IMR-90 (cell line): ENCODE measurements around the gene PHC2. TPM values are rescaled to one million over a fixed set of nuclear protein-coding genes. Genes with fewer than 3 reads are reported as not detected.

Experiments
- ATAC-seq: fragments of 200-7000 bp; cut with Tn5 transposase; 2 replicates; pipeline ENCODE4 v1.9.1; 2020; ENCODE audit warnings: low read depth, mild to moderate bottlenecking, moderate library complexity
- BruUV-seq: library from RNA; stranded (reverse); fragments of 400-500 nt; replicated peaks from 2 replicates; lab custom pipeline; 2021; lab: Mats Ljungman, UMichigan
- CTCF ChIA-PET: fragments of 300-600 bp; formaldehyde crosslinking; extraction: SDS; loops from one replicate; lab custom pipeline; 2021; ENCODE audit warnings: antibody characterized with exemption; lab: Yijun Ruan, JAX
- POLR2A ChIA-PET: fragments of 300-600 bp; sonication (Branson Sonifier 250); formaldehyde crosslinking; loops from one replicate; lab custom pipeline; 2022; ENCODE audit warnings: antibody characterized with exemption; ENCODE audit not compliant: unreplicated experiment; lab: Charles Lee
- DNase-seq: peaks from one replicate; pipeline ENCODE4 v3.0.0; 2013
- H2AFZ ChIP-seq: replicated peaks from 2 replicates; pipeline ENCODE3; 2013; ENCODE audit warnings: low read length, mild to moderate bottlenecking; ENCODE audit not compliant: poor library complexity
- H2AK5ac ChIP-seq: 2 replicates; pipeline ENCODE4 v1.6.1; 2013; ENCODE audit warnings: low read depth, low read length, inconsistent platforms
- H2AK9ac ChIP-seq: replicated peaks from 2 replicates; pipeline ENCODE3; 2013; ENCODE audit warnings: mild to moderate bottlenecking, low read depth, low read length, moderate library complexity; ENCODE audit not compliant: poor library complexity
- H2BK120ac ChIP-seq: 2 replicates; pipeline ENCODE4 v1.6.1; 2013; ENCODE audit warnings: low read depth, low read length, inconsistent platforms
- H2BK15ac ChIP-seq: 3 replicates; pipeline ENCODE4 v1.6.1; 2013; ENCODE audit warnings: low read depth, low read length, inconsistent platforms
- H2BK20ac ChIP-seq: 2 replicates; pipeline ENCODE4 v1.6.1; 2013; ENCODE audit warnings: low read depth, mild to moderate bottlenecking, inconsistent platforms, low read length, moderate library complexity
- H2BK5ac ChIP-seq: 2 replicates; pipeline ENCODE4 v1.6.1; 2013; ENCODE audit warnings: mild to moderate bottlenecking, low read depth, low read length, inconsistent platforms; ENCODE audit not compliant: poor library complexity, severe bottlenecking
- H3K14ac ChIP-seq: replicated peaks from 2 replicates; pipeline ENCODE4 v1.6.1; 2013; ENCODE audit warnings: low read depth, low read length, inconsistent platforms
- H3K18ac ChIP-seq: 2 replicates; pipeline ENCODE4 v1.6.1; 2013; ENCODE audit warnings: low read depth, low read length, control low read depth
- H3K23ac ChIP-seq: 2 replicates; pipeline ENCODE4 v1.6.1; 2013; ENCODE audit warnings: low read depth, low read length, inconsistent platforms
- H3K27ac ChIP-seq: 2 replicates; pipeline ENCODE4 v1.5.1; 2013; ENCODE audit warnings: mild to moderate bottlenecking, control low read depth, low read length; ENCODE audit not compliant: insufficient read depth
- H3K27me3 ChIP-seq: 2 replicates; pipeline ENCODE4 v1.6.1; 2013; ENCODE audit warnings: low read length; ENCODE audit not compliant: control insufficient read depth, insufficient read depth
- H3K36me3 ChIP-seq: 2 replicates; pipeline ENCODE4 v1.6.1; 2013; ENCODE audit warnings: low read length, mixed read lengths; ENCODE audit not compliant: control insufficient read depth, insufficient read depth
- H3K4ac ChIP-seq: 2 replicates; pipeline ENCODE4 v1.6.1; 2013; ENCODE audit warnings: low read depth, low read length, inconsistent platforms
- H3K4me1 ChIP-seq: 2 replicates; pipeline ENCODE4 v1.6.1; 2013; ENCODE audit warnings: low read length, mixed read lengths; ENCODE audit not compliant: control insufficient read depth, insufficient read depth
- H3K4me2 ChIP-seq: 2 replicates; pipeline ENCODE4 v1.6.1; 2013; ENCODE audit warnings: low read depth, mild to moderate bottlenecking, control low read depth, low read length, moderate library complexity
- H3K4me3 ChIP-seq: 2 replicates; pipeline ENCODE4 v1.5.1; 2013; ENCODE audit warnings: low read depth, mild to moderate bottlenecking, control low read depth, low read length, moderate library complexity; ENCODE audit not compliant: insufficient read depth
- H3K56ac ChIP-seq: 2 replicates; pipeline ENCODE4 v1.6.1; 2013; ENCODE audit warnings: low read length, inconsistent platforms; ENCODE audit not compliant: insufficient read depth; ENCODE audit errors: extremely low read depth
- H3K79me1 ChIP-seq, 2 experiments: 2 replicates each; pipeline ENCODE4 v1.6.1; 2013; ENCODE audit warnings: low read length in 2 of 2, inconsistent platforms in 1 of 2, low read depth in 1 of 2
- H3K9ac ChIP-seq: 2 replicates; pipeline ENCODE4 v1.6.1; 2013; ENCODE audit warnings: low read depth, low read length, control low read depth
- H3K9me1 ChIP-seq: 2 replicates; pipeline ENCODE4 v1.6.1; 2013; ENCODE audit warnings: low read length, inconsistent platforms; ENCODE audit not compliant: insufficient read depth
- H3K9me3 ChIP-seq: 2 replicates; pipeline ENCODE4 v1.6.1; 2013; ENCODE audit warnings: low read length; ENCODE audit not compliant: control insufficient read depth, insufficient read depth
- H4K20me1 ChIP-seq: 2 replicates; pipeline ENCODE4 v1.6.1; 2013; ENCODE audit warnings: low read length, inconsistent platforms; ENCODE audit not compliant: insufficient read depth
- H4K5ac ChIP-seq: 2 replicates; pipeline ENCODE4 v1.6.1; 2013; ENCODE audit warnings: mild to moderate bottlenecking, low read depth, low read length, control low read depth
- H4K8ac ChIP-seq, 2 experiments: 2 replicates each; pipeline ENCODE4 v1.6.1; 2013; ENCODE audit warnings: low read depth in 2 of 2, low read length in 2 of 2, control low read depth in 1 of 2, inconsistent platforms in 1 of 2
- H4K91ac ChIP-seq: 2 replicates; pipeline ENCODE4 v1.6.1; 2013; ENCODE audit warnings: low read depth, low read length, inconsistent platforms; ENCODE audit not compliant: insufficient read depth
- BHLHE40 ChIP-seq: fragments of 150-350 bp; IDR thresholded peaks from 2 replicates; pipeline ENCODE4 v1.6.1; 2016; ENCODE audit warnings: mild to moderate bottlenecking, low read depth, low read length
- CEBPB ChIP-seq: IDR thresholded peaks from 2 replicates; pipeline ENCODE4 v1.6.1; 2012; ENCODE audit warnings: low read depth, low read length, improper control_type of control experiment
- CHD1 ChIP-seq: IDR thresholded peaks from 2 replicates; pipeline ENCODE4 v1.6.1; 2012; ENCODE audit warnings: low read depth, low read length, improper control_type of control experiment
- FOS ChIP-seq: fragments of 150-350 bp; IDR thresholded peaks from 2 replicates; pipeline ENCODE4 v1.6.1; 2016; ENCODE audit warnings: low read depth, low read length
- MAFK ChIP-seq: IDR thresholded peaks from 2 replicates; pipeline ENCODE4 v1.6.1; 2012; ENCODE audit warnings: low read depth, low read length, improper control_type of control experiment
- MAZ ChIP-seq: IDR thresholded peaks from 2 replicates; pipeline ENCODE4 v1.6.1; 2012; ENCODE audit warnings: low read depth, mild to moderate bottlenecking, low read length, improper control_type of control experiment, moderate library complexity, borderline replicate concordance
- MXI1 ChIP-seq: IDR thresholded peaks from 2 replicates; pipeline ENCODE4 v1.6.1; 2012; ENCODE audit warnings: low read depth, mild to moderate bottlenecking, low read length, moderate library complexity, borderline replicate concordance
- NFE2L2 ChIP-seq: fragments of 150-350 bp; IDR thresholded peaks from 2 replicates; pipeline ENCODE4 v1.6.1; 2016; ENCODE audit warnings: low read depth, mild to moderate bottlenecking, low read length
- POLR2A ChIP-seq: IDR thresholded peaks from 2 replicates; pipeline ENCODE4 v1.6.1; 2012; ENCODE audit warnings: mild to moderate bottlenecking, low read depth, low read length
- RAD21 ChIP-seq: IDR thresholded peaks from 2 replicates; pipeline ENCODE4 v1.6.1; 2012; ENCODE audit warnings: low read length, improper control_type of control experiment
- RCOR1 ChIP-seq: IDR thresholded peaks from 2 replicates; pipeline ENCODE4 v1.6.1; 2012; ENCODE audit warnings: mild to moderate bottlenecking, low read length, improper control_type of control experiment; ENCODE audit not compliant: insufficient replicate concordance
- RFX5 ChIP-seq: IDR thresholded peaks from 2 replicates; pipeline ENCODE4 v1.8.0; 2012; ENCODE audit warnings: low read depth, mild to moderate bottlenecking, low read length, moderate library complexity
- SMC3 ChIP-seq: fragments of 150-350 bp; IDR thresholded peaks from 2 replicates; pipeline ENCODE4 v1.6.1; 2016; ENCODE audit warnings: low read depth, mild to moderate bottlenecking, antibody characterized with exemption, low read length, moderate library complexity
- WGBS, 2 experiments: methylation state at CpG; one replicate each; pipeline versions ENCODE4 v1.1.5 to v1.1.7; 2013; ENCODE audit warnings: missing lambda C conversion rate in 2 of 2; ENCODE audit not compliant: insufficient read length in 1 of 2; ENCODE audit errors: extremely low coverage in 2 of 2; 5-methylcytosine and 5-hydroxymethylcytosine counted together
- dilution Hi-C: fragments of 300-500 bp; cut with HindIII; formaldehyde crosslinking; loops from one replicate; pipeline ENCODE4 v1.14.3; 2018; ENCODE audit warnings: low sequenced_read_pairs; ENCODE audit not compliant: unreplicated experiment
- in situ Hi-C: fragments of 300-500 bp; cut with MboI; formaldehyde crosslinking; loops from 3 replicates; pipeline ENCODE4 v1.14.3; 2019; ENCODE audit warnings: low sequenced_read_pairs, inconsistent platforms, mixed read lengths
- intact Hi-C: fragments of 100-400 bp; cut with micrococcal nuclease; formaldehyde crosslinking; loops from 2 replicates; pipeline ENCODE4 v1.10.0; 2022
- polyA plus RNA-seq, 3 experiments: library from polyadenylated mRNA; depleted of rRNA; stranded (reverse); fragments of >200 nt; gene quantifications; 2 replicates each; pipeline ENCODE4 v1.2.3, GENCODE V29; 2012; ENCODE audit warnings: low replicate concordance in 1 of 3
- total RNA-seq: library from RNA; depleted of rRNA; stranded (reverse); fragments of >200 nt; gene quantifications from 2 replicates; pipeline ENCODE4 v1.2.3, GENCODE V29; 2012
- TF ChIP-seq, protein P1 (sequence below): fragments of 150-350 bp; IDR thresholded peaks from 2 replicates; pipeline ENCODE4 v1.6.1; 2017; ENCODE audit warnings: mild to moderate bottlenecking, antibody characterized with exemption, low read length, low read depth
- TF ChIP-seq, protein P2 (sequence below): conservative IDR thresholded peaks from 2 replicates; pipeline ENCODE4 v1.5.1; 2012; ENCODE audit warnings: mild to moderate bottlenecking, low read depth, low read length, improper control_type of control experiment
- TF ChIP-seq, protein P3 (sequence below): fragments of 150-350 bp; IDR thresholded peaks from 2 replicates; pipeline ENCODE4 v1.6.1; 2016; ENCODE audit warnings: low read depth, mild to moderate bottlenecking, low read length, moderate library complexity, borderline replicate concordance

Gene PHC2
- total and polyA plus RNA-seq, 2 of the 4 experiments (the other 2 are of a cell fraction) = 46.4 to 98.1 TPM

- in situ Hi-C loops (no loop called here), dilution Hi-C loops (no loop called here), intact Hi-C loops (no loop called here)
- BruUV-seq = no TSS peak
- Histone ChIP-seq H4K5ac (no peak overlapping the region), H3K9me3 (no peaks in the 10 kb centered on the region), H3K36me3 (no peaks in the 10 kb centered on the region), H4K8ac (no peak overlapping the region), H3K9me1 (peaks cover 20% of the 10 kb centered on the region), H4K91ac (no peak overlapping the region), H3K18ac (no peak overlapping the region), H3K4me1 (peaks cover 31% of the 10 kb centered on the region), H3K27ac (no peak overlapping the region), H2AK9ac (no peak overlapping the region), H3K56ac (no peak overlapping the region), H3K23ac (0 out of 2 replicates have a peak overlapping the region, but pooled peaks have one; percentile 16), H4K20me1 (no peaks in the 10 kb centered on the region; the same call in 1 of the 2 replicates), H2AK5ac (no peak overlapping the region; the same call in 1 of the 2 replicates), H2BK20ac (no peak overlapping the region), H2BK120ac (no peak overlapping the region), H3K9ac (no peak overlapping the region), H2BK5ac (no peak overlapping the region), H2AFZ (no peak overlapping the region), H3K27me3 (no peaks in the 10 kb centered on the region), H3K4me3 (no peak overlapping the region), H2BK15ac (no peak overlapping the region), H3K4ac (peak overlapping the region; percentile 58; the same call in 1 of the 2 replicates), H3K4me2 (peak overlapping the region; percentile 31; the same call in 1 of the 2 replicates), H3K14ac (no peak overlapping the region), H3K79me1 (peaks cover 0 to 12% of the 10 kb centered on the region in 2 experiments; a peak in 2 of 4 replicates)
- POLR2A ChIA-PET = no interaction called here
- CTCF ChIA-PET = no interaction called here
- no CpG with 5 or more reads among the region's 1 CpG for WGBS, 2 experiments
- peak; percentile 22 for ATAC-seq
- DNase-seq = peak; percentile 45
- no peak for TF ChIP-seq RFX5
- TF ChIP-seq, protein P1, sequence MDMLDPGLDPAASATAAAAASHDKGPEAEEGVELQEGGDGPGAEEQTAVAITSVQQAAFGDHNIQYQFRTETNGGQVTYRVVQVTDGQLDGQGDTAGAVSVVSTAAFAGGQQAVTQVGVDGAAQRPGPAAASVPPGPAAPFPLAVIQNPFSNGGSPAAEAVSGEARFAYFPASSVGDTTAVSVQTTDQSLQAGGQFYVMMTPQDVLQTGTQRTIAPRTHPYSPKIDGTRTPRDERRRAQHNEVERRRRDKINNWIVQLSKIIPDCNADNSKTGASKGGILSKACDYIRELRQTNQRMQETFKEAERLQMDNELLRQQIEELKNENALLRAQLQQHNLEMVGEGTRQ = no peak
- no peak for TF ChIP-seq CEBPB
- TF ChIP-seq POLR2A = no peak
- TF ChIP-seq, protein P2, sequence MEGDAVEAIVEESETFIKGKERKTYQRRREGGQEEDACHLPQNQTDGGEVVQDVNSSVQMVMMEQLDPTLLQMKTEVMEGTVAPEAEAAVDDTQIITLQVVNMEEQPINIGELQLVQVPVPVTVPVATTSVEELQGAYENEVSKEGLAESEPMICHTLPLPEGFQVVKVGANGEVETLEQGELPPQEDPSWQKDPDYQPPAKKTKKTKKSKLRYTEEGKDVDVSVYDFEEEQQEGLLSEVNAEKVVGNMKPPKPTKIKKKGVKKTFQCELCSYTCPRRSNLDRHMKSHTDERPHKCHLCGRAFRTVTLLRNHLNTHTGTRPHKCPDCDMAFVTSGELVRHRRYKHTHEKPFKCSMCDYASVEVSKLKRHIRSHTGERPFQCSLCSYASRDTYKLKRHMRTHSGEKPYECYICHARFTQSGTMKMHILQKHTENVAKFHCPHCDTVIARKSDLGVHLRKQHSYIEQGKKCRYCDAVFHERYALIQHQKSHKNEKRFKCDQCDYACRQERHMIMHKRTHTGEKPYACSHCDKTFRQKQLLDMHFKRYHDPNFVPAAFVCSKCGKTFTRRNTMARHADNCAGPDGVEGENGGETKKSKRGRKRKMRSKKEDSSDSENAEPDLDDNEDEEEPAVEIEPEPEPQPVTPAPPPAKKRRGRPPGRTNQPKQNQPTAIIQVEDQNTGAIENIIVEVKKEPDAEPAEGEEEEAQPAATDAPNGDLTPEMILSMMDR = no peak
- no peak for TF ChIP-seq FOS
- no peak for TF ChIP-seq MAZ
- no peak for TF ChIP-seq RCOR1
- no peak for TF ChIP-seq MXI1
- no peak for TF ChIP-seq RAD21
- TF ChIP-seq MAFK = no peak
- TF ChIP-seq, protein P3, sequence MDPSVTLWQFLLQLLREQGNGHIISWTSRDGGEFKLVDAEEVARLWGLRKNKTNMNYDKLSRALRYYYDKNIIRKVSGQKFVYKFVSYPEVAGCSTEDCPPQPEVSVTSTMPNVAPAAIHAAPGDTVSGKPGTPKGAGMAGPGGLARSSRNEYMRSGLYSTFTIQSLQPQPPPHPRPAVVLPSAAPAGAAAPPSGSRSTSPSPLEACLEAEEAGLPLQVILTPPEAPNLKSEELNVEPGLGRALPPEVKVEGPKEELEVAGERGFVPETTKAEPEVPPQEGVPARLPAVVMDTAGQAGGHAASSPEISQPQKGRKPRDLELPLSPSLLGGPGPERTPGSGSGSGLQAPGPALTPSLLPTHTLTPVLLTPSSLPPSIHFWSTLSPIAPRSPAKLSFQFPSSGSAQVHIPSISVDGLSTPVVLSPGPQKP = no peak
- no peak for TF ChIP-seq CHD1
- no peak for TF ChIP-seq BHLHE40
- TF ChIP-seq NFE2L2 = no peak
- TF ChIP-seq SMC3 = no peak
These were observed 53.1 kb downstream of the PHC2 start for GRCh38 chr1:33377756-33378155.
